H1 (cell line): ENCODE measurements around the gene ITPR1. TPM values are rescaled to one million over a fixed set of nuclear protein-coding genes. Genes with fewer than 3 reads are reported as not detected.

Experiments used
- CHD1 ChIP-seq: IDR thresholded peaks from 2 replicates; pipeline ENCODE4 v1.6.1; 2012; ENCODE audit warnings: low read depth, low read length, improper control_type of control experiment
- POLR2A ChIP-seq, 2 experiments: IDR thresholded peaks; 1 replicate in 1 of 2; 2 replicates in 1 of 2; pipeline ENCODE4 v1.6.1; 2011; ENCODE audit warnings: low read depth in 2 of 2, low read length in 2 of 2, mild to moderate bottlenecking in 2 of 2; ENCODE audit errors: control extremely low read depth in 1 of 2
- RXRA ChIP-seq: IDR thresholded peaks from 2 replicates; pipeline ENCODE4 v1.6.1; 2011; ENCODE audit warnings: low read depth, mild to moderate bottlenecking, low read length, moderate library complexity; ENCODE audit not compliant: insufficient read depth
- polyA plus RNA-seq, 7 experiments: library from polyadenylated mRNA; depleted of rRNA in 3 of 7; stranded (reverse) in 5 of 7; unstranded in 2 of 7; fragments of >200 nt in 5 of 7; fragments of 200-250 nt in 2 of 7; gene quantifications; 1 replicate in 5 of 7; 2 replicates in 1 of 7; 4 replicates in 1 of 7; pipeline versions ENCODE4 v1.2.1 to v1.2.3, GENCODE V29; 2011 to 2013; ENCODE audit warnings: missing spikeins in 2 of 7, mixed read lengths in 2 of 7
- total RNA-seq: library from RNA; stranded (reverse); fragmentation: NEBNext Ultra II Directional; extraction: Animal tissue kit (Norgen Biotek cat#: 25700); gene quantifications from 2 replicates; pipeline ENCODE4 v1.2.1, GENCODE V29; 2021

Gene ITPR1
- total and polyA plus RNA-seq, 2 of the 8 experiments (the other 6 are each of a cell fraction or from before 2014, with no cell fraction given) = 2.5 to 16.3 TPM

DNA sequence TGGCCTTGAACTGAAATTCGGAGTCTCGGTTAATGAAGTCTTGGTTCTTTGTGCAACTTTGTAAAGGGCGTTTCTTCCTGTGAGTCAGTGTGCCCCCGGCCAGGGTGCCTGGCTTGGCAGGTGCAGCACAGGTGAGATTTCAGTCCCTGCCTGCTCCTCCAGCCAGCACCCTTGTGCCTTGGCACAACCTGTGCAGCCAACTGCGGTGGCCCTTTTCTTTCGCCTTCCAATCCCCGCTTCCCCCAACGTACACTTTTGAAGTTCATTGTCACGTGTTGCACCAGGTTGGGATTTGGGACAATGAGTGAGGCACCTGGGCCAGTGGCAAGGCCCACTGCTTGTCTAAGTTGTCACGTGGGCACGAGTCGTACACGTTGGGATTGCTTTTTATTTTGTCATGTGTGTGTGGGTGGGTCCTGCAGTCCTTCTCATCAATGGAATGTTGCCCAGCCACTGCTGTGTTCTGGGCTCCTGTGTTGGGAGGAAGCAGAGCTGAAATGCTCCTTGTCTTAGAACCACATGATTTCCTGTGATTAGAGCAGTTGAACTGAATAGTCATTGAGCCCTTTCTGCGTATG is 243.2 kb downstream of the ITPR1 start (continued):
- no peak for TF ChIP-seq RXRA
- no peak for TF ChIP-seq CHD1
- no peak for TF ChIP-seq POLR2A (IDR thresholded peaks at IDR 0.05; ENCODE audit: control extremely low read depth in 1 of 2, low read depth in 2 of 2, low read length in 2 of 2)
- TF ChIP-seq, all 59 proteins: peak for 0
